ENCODE results near the gene GOLGB1.
"Not testable (repeated sequence)": the region's sequence is repeated elsewhere in the genome, so short reads cannot be mapped to it uniquely, and the experiment has no call there.

GOLGB1 gene

DNA sequence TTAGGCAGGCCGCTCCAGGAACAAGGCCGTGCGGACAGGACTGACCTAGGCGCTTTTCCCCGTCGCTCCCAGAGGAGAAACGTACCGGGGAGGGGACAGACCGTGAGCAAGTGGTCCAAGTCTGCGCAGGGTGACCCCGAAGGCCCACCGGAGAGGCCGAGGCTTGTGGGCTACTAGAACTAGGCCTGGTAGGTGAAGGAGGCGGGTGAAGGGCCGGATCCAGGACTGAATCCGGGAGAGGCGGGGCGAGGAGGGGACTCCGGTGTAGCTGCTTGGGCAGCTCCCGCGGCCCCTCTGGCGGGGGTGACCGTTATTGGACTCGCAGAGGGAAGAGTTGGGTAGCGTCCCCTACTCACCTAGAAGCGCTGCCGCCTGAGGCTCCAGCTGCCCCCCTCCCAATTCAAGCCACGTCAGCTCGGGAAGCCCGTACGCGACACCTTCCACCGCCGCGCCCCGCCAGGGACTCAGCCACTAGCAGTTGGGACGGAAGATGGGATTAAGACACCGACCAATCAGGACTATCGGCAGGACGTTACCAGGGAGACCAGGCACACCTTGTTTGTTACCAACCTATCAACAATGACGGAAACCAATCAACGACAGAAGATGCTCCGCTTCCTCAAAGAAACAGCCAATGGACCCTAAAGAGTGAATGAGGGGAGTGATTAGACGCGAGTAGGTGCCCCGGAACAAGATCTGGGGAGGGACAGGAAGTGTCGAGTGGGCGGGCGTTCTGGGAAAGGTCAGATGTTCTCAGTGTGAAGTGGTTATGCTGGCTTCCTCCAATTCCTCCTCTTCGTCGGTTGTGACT lies at the start of gene GOLGB1:
Gene GOLGB1 (minus strand): TSS at position 466 of the 811 bp plus-strand sequence. CDS start 18,770 bp downstream, outside the sequence.
- Mint-ChIP-seq H3K4me1 (peaks cover 8% of the 10 kb centered on the region), H3K4me3 (no peak within 1 kb of the TSS), H3K27me3 (peaks cover 2% of the 10 kb centered on the region), H3K9me3 (no peaks in the 10 kb centered on the region), H3K36me3 (ENCODE audit: low read depth) (no peaks in the 10 kb centered on the region), H3K27ac (peak within 1 kb of the TSS; percentile 47)
- ATAC-seq (peak; percentile 98), DNase-seq (peak; percentile 92)

DNA sequence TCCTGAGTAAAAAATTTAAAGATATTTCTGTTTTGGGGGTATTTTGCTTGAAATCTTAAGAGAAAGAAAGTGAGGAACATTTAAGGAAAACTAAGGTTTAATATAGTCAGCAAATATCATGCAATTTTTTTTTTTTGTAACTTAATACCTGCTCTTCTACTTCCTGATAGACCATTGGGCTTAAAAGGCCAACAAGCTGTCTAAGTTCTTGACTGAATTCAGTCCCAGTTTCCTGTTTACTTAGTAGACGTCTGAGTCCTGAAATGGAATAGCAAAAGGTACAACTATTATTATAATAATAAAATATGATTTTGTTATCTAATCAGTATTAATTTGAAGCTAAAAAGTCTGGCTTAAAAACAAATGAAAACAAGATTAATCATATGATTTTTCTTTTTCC lies 47.4 kb upstream of the GOLGB1 start:
- Mint-ChIP-seq H3K4me3 (no peak overlapping the region), H3K36me3 (ENCODE audit: low read depth) (peaks cover 53% of the 10 kb centered on the region), H3K9me3 (no peaks in the 10 kb centered on the region), H3K4me1 (peaks cover 9% of the 10 kb centered on the region), H3K27ac (peak overlapping the region; percentile 1), H3K27me3 (no peaks in the 10 kb centered on the region)
- no peak for DNase-seq
- ATAC-seq, result no peak

DNA sequence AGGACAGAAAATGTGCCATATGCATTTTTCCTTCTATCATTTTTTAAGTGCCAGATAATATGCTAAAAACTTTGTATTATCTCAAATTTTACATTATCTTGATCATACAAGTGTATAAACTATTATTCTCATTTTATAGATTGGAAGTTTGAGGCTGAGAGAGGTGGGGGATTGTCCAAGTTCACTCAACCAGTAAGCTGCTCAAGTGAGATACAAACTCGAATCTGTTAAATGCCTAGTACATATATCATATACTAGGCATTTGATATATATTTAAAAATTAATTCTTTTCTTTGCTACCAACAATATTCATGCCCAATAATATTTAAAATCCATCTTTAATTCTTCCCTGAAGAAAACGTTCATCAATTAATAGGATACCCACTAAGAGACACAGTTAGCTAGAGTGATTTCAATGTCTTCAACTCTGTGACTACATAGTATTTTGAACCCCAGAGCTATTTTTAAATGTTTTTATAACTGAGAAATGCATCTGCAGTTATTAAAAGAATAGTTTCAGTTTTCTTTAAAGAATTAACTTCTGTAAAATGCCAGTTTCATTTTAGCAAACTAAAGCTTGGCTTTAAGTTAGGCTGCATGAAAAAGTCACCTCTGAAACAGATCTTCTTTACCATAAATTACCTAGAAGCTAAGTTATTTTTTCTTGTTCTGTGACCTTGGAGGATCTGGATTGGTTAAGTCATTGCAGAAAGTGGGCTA lies 44.9 kb upstream of the GOLGB1 start:
- Mint-ChIP-seq H3K4me1 (peaks cover 5% of the 10 kb centered on the region), H3K27ac (no peak overlapping the region), H3K27me3 (no peaks in the 10 kb centered on the region), H3K36me3 (ENCODE audit: low read depth) (peaks cover 54% of the 10 kb centered on the region), H3K4me3 (no peak overlapping the region), H3K9me3 (no peaks in the 10 kb centered on the region)
- no peak for ATAC-seq
- DNase-seq, result no peak

DNA sequence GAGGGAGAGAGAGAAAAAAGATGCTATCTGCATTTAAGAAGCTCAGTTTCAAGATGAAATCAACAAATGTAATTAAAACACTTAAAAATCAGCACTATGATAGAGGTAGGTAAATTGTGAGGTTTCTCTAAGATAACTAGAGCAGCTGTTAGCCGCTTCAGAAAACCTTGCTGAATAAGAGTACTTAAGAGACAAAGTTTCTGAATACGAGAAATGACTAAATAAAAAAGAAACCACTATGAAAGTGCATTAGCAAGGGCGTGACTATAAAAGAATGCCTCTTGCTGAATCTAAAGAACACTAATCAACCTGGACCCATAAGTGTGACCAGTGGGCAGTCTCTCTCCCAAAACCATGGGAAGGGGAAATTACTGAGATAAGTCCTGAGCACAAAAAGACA lies 43.5 kb upstream of the GOLGB1 start:
- peaks cover 62% of the 10 kb centered on the region for H3K36me3 Mint-ChIP-seq (ENCODE audit: low read depth)
- H3K27ac Mint-ChIP-seq, result peak overlapping the region; percentile 49
- peaks cover 5% of the 10 kb centered on the region for H3K4me1 Mint-ChIP-seq
- no peaks in the 10 kb centered on the region for H3K27me3 Mint-ChIP-seq
- no peaks in the 10 kb centered on the region for H3K9me3 Mint-ChIP-seq
- ATAC-seq (no peak), DNase-seq (no peak)
- no peak overlapping the region for H3K4me3 Mint-ChIP-seq

- Mint-ChIP-seq H3K4me3 (no peak overlapping the region), H3K27me3 (no peaks in the 10 kb centered on the region), H3K9me3 (no peaks in the 10 kb centered on the region), H3K27ac (no peak overlapping the region), H3K4me1 (no peaks in the 10 kb centered on the region), H3K36me3 (ENCODE audit: low read depth) (peaks cover 67% of the 10 kb centered on the region)
- ATAC-seq, result no peak
- DNase-seq, result no peak
These were observed 36.9 kb upstream of the GOLGB1 start for GRCh38 chr3:121786485-121786884.

DNA sequence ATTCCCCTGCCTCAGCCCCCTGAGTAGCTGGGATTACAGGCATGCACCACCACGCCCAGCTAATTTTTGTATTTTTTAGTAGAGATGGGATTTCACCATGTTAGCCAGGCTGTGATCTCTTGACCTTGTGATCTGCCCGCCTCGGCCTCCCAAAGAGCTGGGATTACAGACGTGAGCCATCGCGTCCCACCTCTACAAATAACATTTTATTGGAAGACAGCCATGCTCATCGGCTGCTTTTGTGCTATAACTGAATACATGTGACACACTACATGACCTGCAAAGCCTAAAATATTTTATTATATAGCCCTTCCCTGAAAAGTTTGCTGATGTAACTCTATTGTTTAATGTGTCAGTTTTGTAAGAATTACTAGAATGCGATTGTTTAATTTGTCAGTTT lies 33.2 kb upstream of the GOLGB1 start:
- ATAC-seq, DNase-seq, H3K27me3 Mint-ChIP-seq, H3K4me3 Mint-ChIP-seq, H3K4me1 Mint-ChIP-seq, H3K9me3 Mint-ChIP-seq, H3K27ac Mint-ChIP-seq: not testable (repeated sequence)
- H3K36me3 Mint-ChIP-seq (ENCODE audit: low read depth), result peaks cover 75% of the 10 kb centered on the region

DNA sequence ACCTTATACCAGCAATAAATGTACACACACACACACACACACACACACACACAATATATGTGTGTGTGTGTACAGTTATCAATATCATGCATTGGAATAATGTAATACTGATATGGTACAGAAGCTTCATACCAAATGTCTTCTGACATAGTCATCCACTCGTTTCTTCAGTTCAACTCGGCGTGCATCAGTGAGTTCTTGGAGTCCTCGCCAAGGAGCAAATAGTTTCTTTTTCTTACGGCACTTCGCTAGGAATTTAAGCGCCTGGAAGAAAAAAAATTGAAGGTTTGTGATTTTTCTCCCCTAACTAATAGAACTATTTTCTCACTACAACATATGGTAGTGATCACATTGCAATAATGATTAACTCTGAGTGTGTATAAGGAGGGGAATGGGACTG lies 32.1 kb upstream of the GOLGB1 start:
- no peaks in the 10 kb centered on the region for H3K27me3 Mint-ChIP-seq
- peaks cover 76% of the 10 kb centered on the region for H3K36me3 Mint-ChIP-seq (ENCODE audit: low read depth)
- H3K9me3 Mint-ChIP-seq, result no peaks in the 10 kb centered on the region
- H3K27ac Mint-ChIP-seq, result no peak overlapping the region
- H3K4me1 Mint-ChIP-seq, result no peaks in the 10 kb centered on the region
- DNase-seq (no peak), ATAC-seq (no peak)
- no peak overlapping the region for H3K4me3 Mint-ChIP-seq

- not testable (repeated sequence) for DNase-seq, H3K27me3 Mint-ChIP-seq, H3K27ac Mint-ChIP-seq, H3K9me3 Mint-ChIP-seq, H3K4me3 Mint-ChIP-seq, ATAC-seq, H3K4me1 Mint-ChIP-seq
- H3K36me3 Mint-ChIP-seq (ENCODE audit: low read depth), result peaks cover 87% of the 10 kb centered on the region
These were observed 25.6 kb upstream of the GOLGB1 start for GRCh38 chr3:121775095-121775494.

DNA sequence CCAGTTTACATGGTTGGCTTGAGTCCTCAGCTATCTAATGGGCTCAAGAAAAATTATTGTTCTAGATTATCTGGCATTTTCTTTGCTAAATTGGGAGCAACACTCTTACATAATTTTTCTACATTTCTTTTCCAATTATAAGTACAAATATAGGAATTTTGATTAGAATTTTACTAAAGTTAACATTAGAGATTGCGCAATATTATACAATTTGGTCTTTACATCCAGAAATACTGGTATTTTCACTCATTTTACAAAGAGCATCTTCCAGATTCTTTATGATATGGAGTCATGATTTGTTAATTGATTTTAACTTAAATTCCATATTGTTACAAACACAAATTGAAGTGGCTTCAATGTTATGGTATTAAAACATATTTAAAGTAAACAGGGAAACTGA lies 19.7 kb upstream of the GOLGB1 start:
- no peak overlapping the region for H3K27ac Mint-ChIP-seq
- ATAC-seq, result no peak

GRCh38 chr3:121768452-121768851 lies 18.9 kb upstream of the GOLGB1 start:
- no peaks in the 10 kb centered on the region for H3K27me3 Mint-ChIP-seq
- no peaks in the 10 kb centered on the region for H3K9me3 Mint-ChIP-seq
- no peak overlapping the region for H3K4me3 Mint-ChIP-seq
- no peaks in the 10 kb centered on the region for H3K4me1 Mint-ChIP-seq
- ATAC-seq, result no peak
- H3K27ac Mint-ChIP-seq, result no peak overlapping the region
- H3K36me3 Mint-ChIP-seq (ENCODE audit: low read depth), result peaks cover 40% of the 10 kb centered on the region
- DNase-seq, result no peak

More for the DNA sequence above, 19.7 kb upstream of the GOLGB1 start:
- no peak for DNase-seq
- Mint-ChIP-seq H3K36me3 (ENCODE audit: low read depth) (peaks cover 48% of the 10 kb centered on the region), H3K4me1 (no peaks in the 10 kb centered on the region), H3K27me3 (no peaks in the 10 kb centered on the region), H3K9me3 (no peaks in the 10 kb centered on the region), H3K4me3 (no peak overlapping the region)

DNA sequence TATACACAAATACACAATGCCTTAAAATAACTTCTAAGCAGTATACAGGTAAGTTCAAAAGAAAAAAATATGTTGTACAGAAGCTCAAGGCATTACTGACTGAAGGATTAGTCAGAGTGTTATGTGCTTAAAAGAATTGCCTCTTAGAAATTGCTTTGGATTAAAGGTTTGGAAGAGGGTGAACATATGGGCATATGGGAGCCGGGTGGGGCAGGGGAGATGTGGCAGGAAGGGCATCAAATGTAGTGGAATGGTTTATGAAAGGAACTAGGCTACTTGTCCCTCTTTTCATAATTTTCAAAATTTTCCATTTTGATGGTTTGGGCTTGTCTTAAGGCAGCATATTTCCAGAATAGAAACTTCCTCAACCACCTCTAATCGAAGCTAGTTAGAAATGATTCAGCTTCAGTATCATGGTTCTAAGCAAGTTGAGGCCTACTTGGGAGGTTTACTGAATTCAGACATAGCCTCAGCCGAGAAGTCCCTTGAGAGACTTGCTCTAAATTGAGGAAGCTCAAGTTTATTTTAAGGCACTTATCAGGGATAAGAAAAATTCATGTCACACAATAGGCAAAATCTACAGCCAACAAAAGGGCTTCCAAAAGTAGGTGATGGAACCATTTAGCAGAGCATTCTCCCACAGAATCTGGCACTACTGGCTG lies 10.1 kb upstream of the GOLGB1 start:
- H3K27ac Mint-ChIP-seq, result no peak overlapping the region
- DNase-seq (no peak), ATAC-seq (no peak)
- no peaks in the 10 kb centered on the region for H3K9me3 Mint-ChIP-seq
- no peaks in the 10 kb centered on the region for H3K36me3 Mint-ChIP-seq (ENCODE audit: low read depth)
- H3K4me3 Mint-ChIP-seq, result no peak overlapping the region
- no peaks in the 10 kb centered on the region for H3K27me3 Mint-ChIP-seq
- no peaks in the 10 kb centered on the region for H3K4me1 Mint-ChIP-seq

DNA sequence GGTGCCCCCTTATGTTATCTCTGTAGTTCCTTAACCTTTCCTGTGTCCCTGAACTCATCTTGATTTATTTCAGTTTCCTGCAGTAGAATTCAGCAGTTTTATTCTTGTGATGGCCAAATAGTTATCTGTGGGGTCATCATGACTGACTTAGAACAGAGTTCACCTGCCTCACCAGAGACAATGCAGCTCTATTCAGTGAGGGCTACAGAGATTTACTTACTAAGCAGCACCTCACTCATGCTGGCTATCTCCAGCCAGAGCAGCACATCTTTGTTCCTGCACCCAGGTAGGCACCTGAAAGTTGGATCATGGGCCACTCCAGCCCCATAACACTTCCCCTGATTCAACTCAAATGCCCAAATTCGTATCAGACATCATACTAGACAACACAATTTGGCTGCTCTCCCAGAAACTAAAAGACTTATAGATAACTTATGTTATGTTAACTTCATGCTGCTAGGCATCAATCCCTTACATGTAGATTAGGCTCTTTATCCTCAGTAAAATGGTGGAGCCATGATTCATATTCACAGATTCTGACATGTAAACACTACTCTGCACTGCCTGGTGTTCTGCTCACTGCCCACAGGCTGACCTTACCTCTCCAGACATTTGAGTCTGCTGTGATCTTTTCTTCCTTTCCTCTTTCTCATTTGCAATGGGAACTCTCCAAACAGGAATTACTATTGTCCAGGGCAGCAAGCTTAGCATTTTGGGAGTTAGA lies 9.3 kb upstream of the GOLGB1 start:
- Mint-ChIP-seq H3K27ac (no peak overlapping the region), H3K36me3 (ENCODE audit: low read depth) (no peaks in the 10 kb centered on the region), H3K9me3 (no peaks in the 10 kb centered on the region), H3K4me3 (no peak overlapping the region), H3K27me3 (no peaks in the 10 kb centered on the region), H3K4me1 (no peaks in the 10 kb centered on the region)
- ATAC-seq (no peak), DNase-seq (no peak)

DNA sequence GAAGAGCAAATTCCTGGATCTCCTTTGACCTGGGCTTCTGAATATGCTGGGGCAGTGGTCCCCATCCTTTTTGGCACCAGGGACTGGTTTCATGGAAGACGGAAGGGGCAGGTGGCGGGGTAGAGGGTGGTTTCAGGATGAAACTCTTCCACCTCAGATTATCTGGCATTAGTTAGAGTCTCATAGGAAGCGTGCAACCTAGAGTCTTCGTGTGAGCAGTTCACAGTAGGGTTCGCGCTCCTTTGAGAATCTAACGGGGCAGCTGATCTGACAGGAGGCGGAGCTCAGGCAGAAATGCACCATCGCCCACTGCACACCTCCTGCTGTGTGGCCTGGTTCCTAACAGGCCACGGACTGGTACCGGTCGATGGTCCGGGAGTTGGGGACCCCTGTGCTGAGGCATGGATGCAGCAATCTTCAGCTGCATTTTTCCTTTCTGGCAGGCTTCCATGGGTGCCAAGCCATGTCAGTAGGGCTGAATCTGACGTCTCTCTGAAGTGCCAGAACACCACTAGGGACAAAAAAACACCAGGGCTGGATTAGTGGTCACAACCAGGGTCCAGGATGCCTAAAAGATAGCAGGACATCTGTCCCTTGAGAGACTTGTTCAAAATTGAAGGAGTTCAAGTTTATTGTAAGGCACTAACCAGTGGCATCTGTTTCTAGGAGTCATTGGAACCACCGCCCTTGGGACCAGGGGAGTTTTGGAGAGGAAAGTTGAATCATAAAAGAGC lies 8.4 kb upstream of the GOLGB1 start:
- ATAC-seq, result no peak
- Mint-ChIP-seq H3K4me3 (no peak overlapping the region), H3K27ac (no peak overlapping the region), H3K27me3 (peaks cover 2% of the 10 kb centered on the region), H3K4me1 (no peaks in the 10 kb centered on the region), H3K36me3 (ENCODE audit: low read depth) (no peaks in the 10 kb centered on the region), H3K9me3 (no peaks in the 10 kb centered on the region)
- no peak for DNase-seq
